ENCODE measurements around the gene KANSL1L.

GRCh38 chr2:210002158-210003157 lies 168.8 kb downstream of the KANSL1L start, which contains the start of gene RPE:
- no peak for TF ChIP-seq CTCF (IDR thresholded peaks at IDR 0.05)
- TF ChIP-seq EP300 (IDR thresholded peaks at IDR 0.05): no peak
